Neural cell (in vitro differentiated cells): ENCODE data around the gene MAST4. TPM values are rescaled to one million over a fixed set of nuclear protein-coding genes. Genes with fewer than 3 reads are reported as not detected.

Source experiments
- H2AFZ ChIP-seq: fragments of 200-600, 300-800 bp; sonication (generic), shearing (Covaris generic); 2 replicates; pipeline ENCODE4 v1.6.0; 2014; ENCODE audit warnings: low read depth, mild to moderate bottlenecking, antibody characterized with exemption, low read length, moderate library complexity
- H3F3A ChIP-seq: fragments of 200-600 bp; shearing (Covaris generic); 2 replicates; pipeline ENCODE4 v1.6.1; 2016; ENCODE audit warnings: mild to moderate bottlenecking, moderate library complexity, mixed read lengths, antibody characterized with exemption, low read length; ENCODE audit not compliant: insufficient read depth, poor library complexity, severe bottlenecking
- H3K27ac ChIP-seq: fragments of 200-600, 300-800 bp; sonication (generic), shearing (Covaris generic); 2 replicates; pipeline ENCODE4 v1.5.1; 2014; ENCODE audit warnings: mild to moderate bottlenecking, low read length, moderate library complexity
- H3K27me3 ChIP-seq: fragments of 300-800, 200-600 bp; sonication (generic), shearing (Covaris generic); 2 replicates; pipeline ENCODE4 v1.6.0; 2014; ENCODE audit warnings: mild to moderate bottlenecking, low read depth, low read length, moderate library complexity; ENCODE audit not compliant: insufficient read depth
- H3K36me3 ChIP-seq: fragments of 300-800, 200-600 bp; sonication (generic), shearing (Covaris generic); 2 replicates; pipeline ENCODE4 v1.5.1; 2014; ENCODE audit warnings: mild to moderate bottlenecking, antibody characterized with exemption, low read length, moderate library complexity; ENCODE audit not compliant: insufficient read depth
- H3K4me2 ChIP-seq: fragments of 300-800, 200-600 bp; sonication (generic), shearing (Covaris generic); 2 replicates; pipeline ENCODE4 v1.6.0; 2014; ENCODE audit warnings: mild to moderate bottlenecking, low read length
- H3K4me3 ChIP-seq: fragments of 300-800, 200-600 bp; sonication (generic), shearing (Covaris generic); 2 replicates; pipeline ENCODE4 v1.5.1; 2014; ENCODE audit warnings: mild to moderate bottlenecking, low read length, moderate library complexity
- H3K79me2 ChIP-seq: fragments of 200-600 bp; shearing (Covaris generic); replicated peaks from 2 replicates; pipeline ENCODE4 v1.6.0; 2014; ENCODE audit warnings: mild to moderate bottlenecking, low read length, moderate library complexity; ENCODE audit not compliant: insufficient read depth
- H3K9ac ChIP-seq: fragments of 300-800, 200-600 bp; sonication (generic), shearing (Covaris generic); 2 replicates; pipeline ENCODE4 v1.6.1; 2016; ENCODE audit warnings: mild to moderate bottlenecking, low read length, mixed read lengths
- H3K9me2 ChIP-seq: fragments of 200-600 bp; shearing (Covaris generic); 2 replicates; pipeline ENCODE4 v1.6.1; 2016; ENCODE audit warnings: mild to moderate bottlenecking, low read length, mixed read lengths; ENCODE audit not compliant: insufficient read depth
- H3K9me3 ChIP-seq: fragments of 200-600, 300-800 bp; sonication (generic), shearing (Covaris generic); 2 replicates; pipeline ENCODE4 v1.6.1; 2016; ENCODE audit warnings: mild to moderate bottlenecking, mixed run types, low read length, moderate library complexity, mixed read lengths
- H4K20me1 ChIP-seq: fragments of 200-600 bp; shearing (Covaris generic); 2 replicates; pipeline ENCODE4 v1.6.1; 2016; ENCODE audit warnings: mild to moderate bottlenecking, mixed run types; ENCODE audit not compliant: insufficient read depth
- EP300 ChIP-seq: fragments of 450-650 bp; conservative IDR thresholded peaks from 2 replicates; pipeline ENCODE4 v1.6.1; 2014; ENCODE audit warnings: antibody characterized with exemption, mild to moderate bottlenecking, moderate library complexity; ENCODE audit not compliant: poor library complexity, severe bottlenecking
- EZH2 ChIP-seq: fragments of 200-600, 300-800 bp; shearing (Covaris generic), sonication (generic); IDR thresholded peaks from 2 replicates; pipeline ENCODE4 v1.6.1; 2014; ENCODE audit warnings: antibody characterized with exemption, low read length, borderline replicate concordance, mild to moderate bottlenecking; ENCODE audit not compliant: insufficient read depth, poor library complexity, severe bottlenecking
- MXI1 ChIP-seq: fragments of 450-650 bp; conservative IDR thresholded peaks from 2 replicates; pipeline ENCODE4 v1.6.1; 2014; ENCODE audit warnings: antibody characterized with exemption, mild to moderate bottlenecking; ENCODE audit not compliant: poor library complexity, severe bottlenecking
- POLR2AphosphoS5 ChIP-seq: IDR thresholded peaks from 2 replicates; pipeline ENCODE4 v1.6.1; 2012
- RAD21 ChIP-seq: fragments of 450-650 bp; conservative IDR thresholded peaks from 2 replicates; pipeline ENCODE4 v1.6.1; 2014; ENCODE audit warnings: antibody characterized with exemption, mild to moderate bottlenecking, moderate library complexity
- SMC3 ChIP-seq: fragments of 450-650 bp; conservative IDR thresholded peaks from 2 replicates; pipeline ENCODE4 v1.6.1; 2014; ENCODE audit warnings: antibody characterized with exemption, mild to moderate bottlenecking, moderate library complexity; ENCODE audit not compliant: poor library complexity
- TAF1 ChIP-seq: IDR thresholded peaks from 2 replicates; pipeline ENCODE4 v1.6.1; 2012; ENCODE audit warnings: low read depth
- polyA plus RNA-seq: library from polyadenylated mRNA; depleted of rRNA; stranded (reverse); fragments of >200 nt; gene quantifications from 2 replicates; pipeline ENCODE4 v1.2.3, GENCODE V29; 2014
- TF ChIP-seq, protein P1 (sequence below): fragments of 450-650 bp; IDR thresholded peaks from 2 replicates; pipeline ENCODE4 v1.5.1; 2014; ENCODE audit warnings: antibody characterized with exemption, mild to moderate bottlenecking, moderate library complexity; ENCODE audit not compliant: poor library complexity, severe bottlenecking
- TF ChIP-seq, protein P2 (sequence below): IDR thresholded peaks from 2 replicates; pipeline ENCODE4 v1.6.1; 2012; ENCODE audit warnings: borderline replicate concordance

The MAST4 gene
- polyA plus RNA-seq, 1 donor from 2014 or later, result 2.3 TPM

DNA sequence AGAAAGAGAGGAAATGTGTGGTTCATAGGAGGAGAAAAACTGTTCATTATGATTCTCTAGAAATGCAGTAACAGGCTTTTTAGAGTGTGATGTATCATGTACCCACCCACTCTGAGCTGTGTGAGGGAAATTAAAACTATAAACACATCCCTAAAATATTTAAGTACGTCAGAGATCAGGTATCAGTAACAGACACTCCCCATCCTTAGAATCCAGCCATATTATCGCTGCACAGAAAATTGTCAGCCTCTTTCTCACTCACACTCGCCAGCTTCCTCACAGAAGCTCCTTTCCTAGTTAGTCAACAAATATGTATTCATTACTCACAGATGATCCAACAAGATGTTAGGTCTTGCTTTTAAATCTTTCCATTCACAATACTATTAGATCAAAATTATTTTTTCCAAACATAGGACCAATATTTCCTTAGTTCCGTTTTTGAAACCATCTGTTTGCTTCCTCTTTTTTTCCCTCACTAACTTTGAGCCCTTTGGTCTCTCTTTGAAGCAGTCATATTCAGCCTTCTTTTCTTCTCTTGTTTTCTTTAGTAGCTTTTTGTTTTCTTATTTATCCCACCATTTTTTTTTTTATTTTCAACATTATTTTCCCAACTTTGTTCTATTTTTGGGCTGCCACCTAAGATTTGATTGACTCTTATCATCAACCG lies 13.6 kb upstream of the MAST4 start:
- Histone ChIP-seq H3K9me2 (no peaks in the 10 kb centered on the region), H3K27me3 (no peaks in the 10 kb centered on the region), H3K4me3 (no peak overlapping the region), H3K36me3 (no peaks in the 10 kb centered on the region), H3K4me2 (no peak overlapping the region), H4K20me1 (no peaks in the 10 kb centered on the region), H3K27ac (no peak overlapping the region), H3K79me2 (no peaks in the 10 kb centered on the region), H3K9ac (no peak overlapping the region), H3F3A (no peaks in the 10 kb centered on the region), H2AFZ (no peak overlapping the region), H3K9me3 (no peaks in the 10 kb centered on the region)
- no peak for TF ChIP-seq POLR2AphosphoS5
- TF ChIP-seq RAD21, result no peak
- no peak for TF ChIP-seq TAF1
- no peak for TF ChIP-seq SMC3
- no peak for TF ChIP-seq EP300
- TF ChIP-seq, protein P1, sequence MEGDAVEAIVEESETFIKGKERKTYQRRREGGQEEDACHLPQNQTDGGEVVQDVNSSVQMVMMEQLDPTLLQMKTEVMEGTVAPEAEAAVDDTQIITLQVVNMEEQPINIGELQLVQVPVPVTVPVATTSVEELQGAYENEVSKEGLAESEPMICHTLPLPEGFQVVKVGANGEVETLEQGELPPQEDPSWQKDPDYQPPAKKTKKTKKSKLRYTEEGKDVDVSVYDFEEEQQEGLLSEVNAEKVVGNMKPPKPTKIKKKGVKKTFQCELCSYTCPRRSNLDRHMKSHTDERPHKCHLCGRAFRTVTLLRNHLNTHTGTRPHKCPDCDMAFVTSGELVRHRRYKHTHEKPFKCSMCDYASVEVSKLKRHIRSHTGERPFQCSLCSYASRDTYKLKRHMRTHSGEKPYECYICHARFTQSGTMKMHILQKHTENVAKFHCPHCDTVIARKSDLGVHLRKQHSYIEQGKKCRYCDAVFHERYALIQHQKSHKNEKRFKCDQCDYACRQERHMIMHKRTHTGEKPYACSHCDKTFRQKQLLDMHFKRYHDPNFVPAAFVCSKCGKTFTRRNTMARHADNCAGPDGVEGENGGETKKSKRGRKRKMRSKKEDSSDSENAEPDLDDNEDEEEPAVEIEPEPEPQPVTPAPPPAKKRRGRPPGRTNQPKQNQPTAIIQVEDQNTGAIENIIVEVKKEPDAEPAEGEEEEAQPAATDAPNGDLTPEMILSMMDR, result no peak

DNA sequence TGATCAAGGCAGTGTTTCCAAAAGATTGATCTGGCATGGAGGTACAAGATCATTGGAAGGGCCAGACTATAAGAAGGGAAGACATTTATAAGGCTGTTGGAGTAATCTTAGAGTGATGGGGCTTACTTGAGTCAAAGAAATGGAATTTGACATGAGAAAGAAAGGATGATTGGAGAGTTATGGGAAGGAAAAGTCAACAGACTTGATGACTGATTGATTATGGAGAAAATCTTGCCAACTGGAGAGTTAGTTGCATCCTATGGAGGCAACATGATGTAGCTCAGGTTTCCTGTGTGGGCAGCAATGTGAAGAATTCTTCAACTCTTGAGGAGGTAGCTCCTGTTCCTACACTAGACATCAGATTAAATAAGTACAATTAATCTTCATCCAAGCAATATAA lies 10.9 kb upstream of the MAST4 start:
- H3K4me2 ChIP-seq, result no peak overlapping the region
- no peaks in the 10 kb centered on the region for H3F3A ChIP-seq
- no peaks in the 10 kb centered on the region for H3K36me3 ChIP-seq
- TF ChIP-seq MXI1, result no peak
- TF ChIP-seq TAF1, result no peak
- no peak for TF ChIP-seq RAD21
- TF ChIP-seq, protein P1, result no peak
- TF ChIP-seq, protein P2, sequence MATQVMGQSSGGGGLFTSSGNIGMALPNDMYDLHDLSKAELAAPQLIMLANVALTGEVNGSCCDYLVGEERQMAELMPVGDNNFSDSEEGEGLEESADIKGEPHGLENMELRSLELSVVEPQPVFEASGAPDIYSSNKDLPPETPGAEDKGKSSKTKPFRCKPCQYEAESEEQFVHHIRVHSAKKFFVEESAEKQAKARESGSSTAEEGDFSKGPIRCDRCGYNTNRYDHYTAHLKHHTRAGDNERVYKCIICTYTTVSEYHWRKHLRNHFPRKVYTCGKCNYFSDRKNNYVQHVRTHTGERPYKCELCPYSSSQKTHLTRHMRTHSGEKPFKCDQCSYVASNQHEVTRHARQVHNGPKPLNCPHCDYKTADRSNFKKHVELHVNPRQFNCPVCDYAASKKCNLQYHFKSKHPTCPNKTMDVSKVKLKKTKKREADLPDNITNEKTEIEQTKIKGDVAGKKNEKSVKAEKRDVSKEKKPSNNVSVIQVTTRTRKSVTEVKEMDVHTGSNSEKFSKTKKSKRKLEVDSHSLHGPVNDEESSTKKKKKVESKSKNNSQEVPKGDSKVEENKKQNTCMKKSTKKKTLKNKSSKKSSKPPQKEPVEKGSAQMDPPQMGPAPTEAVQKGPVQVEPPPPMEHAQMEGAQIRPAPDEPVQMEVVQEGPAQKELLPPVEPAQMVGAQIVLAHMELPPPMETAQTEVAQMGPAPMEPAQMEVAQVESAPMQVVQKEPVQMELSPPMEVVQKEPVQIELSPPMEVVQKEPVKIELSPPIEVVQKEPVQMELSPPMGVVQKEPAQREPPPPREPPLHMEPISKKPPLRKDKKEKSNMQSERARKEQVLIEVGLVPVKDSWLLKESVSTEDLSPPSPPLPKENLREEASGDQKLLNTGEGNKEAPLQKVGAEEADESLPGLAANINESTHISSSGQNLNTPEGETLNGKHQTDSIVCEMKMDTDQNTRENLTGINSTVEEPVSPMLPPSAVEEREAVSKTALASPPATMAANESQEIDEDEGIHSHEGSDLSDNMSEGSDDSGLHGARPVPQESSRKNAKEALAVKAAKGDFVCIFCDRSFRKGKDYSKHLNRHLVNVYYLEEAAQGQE, result no peak
- TF ChIP-seq POLR2AphosphoS5, result no peak
- no peak for TF ChIP-seq EP300
- TF ChIP-seq SMC3, result no peak
- TF ChIP-seq EZH2, result no peak
- no peaks in the 10 kb centered on the region for H3K9me3 ChIP-seq
- no peaks in the 10 kb centered on the region for H3K27me3 ChIP-seq
- no peaks in the 10 kb centered on the region for H3K79me2 ChIP-seq
- no peaks in the 10 kb centered on the region for H3K9me2 ChIP-seq
- no peak overlapping the region for H3K4me3 ChIP-seq
- H2AFZ ChIP-seq, result no peak overlapping the region
- no peaks in the 10 kb centered on the region for H4K20me1 ChIP-seq
- no peak overlapping the region for H3K27ac ChIP-seq
- H3K9ac ChIP-seq, result no peak overlapping the region
